ENCODE measurements around the gene TSPYL1.

DNA sequence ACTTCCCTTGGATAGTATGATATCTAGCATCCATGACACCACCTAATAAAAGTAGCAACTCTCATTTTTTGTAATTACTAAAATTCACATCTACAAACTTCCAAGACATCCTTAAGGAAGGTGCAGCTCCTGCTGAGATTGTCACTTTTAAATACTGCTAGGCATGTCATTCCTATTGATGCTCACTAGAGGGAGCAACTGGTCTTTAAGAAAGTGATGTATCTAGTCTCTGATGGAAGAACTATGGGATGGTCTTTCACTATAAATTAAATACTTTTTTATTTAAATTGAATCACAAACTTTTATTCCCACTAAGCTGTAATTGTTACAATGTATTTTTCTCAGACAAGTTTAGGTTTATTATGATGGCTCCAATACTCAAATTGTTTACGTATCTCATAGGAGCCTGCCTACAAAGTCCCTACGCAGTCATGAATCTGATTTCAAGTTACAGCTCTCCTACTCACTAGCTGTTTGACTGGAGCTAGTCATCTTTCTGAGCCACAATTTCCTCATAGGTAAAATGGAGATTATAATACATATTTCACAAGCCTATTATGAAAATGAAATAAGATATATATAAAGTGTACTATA is 8.1 kb upstream of the TSPYL1 start:
- no peak for TF ChIP-seq POLR2A (IDR thresholded peaks at IDR 0.05; ENCODE audit: low read length)
- TF ChIP-seq GATA1 (IDR thresholded peaks at IDR 0.05; ENCODE audit: low read depth, low read length) = no peak

All from erythroblast (primary cell).